ENCODE measurements around the gene ERN2.

Gene ERN2

DNA sequence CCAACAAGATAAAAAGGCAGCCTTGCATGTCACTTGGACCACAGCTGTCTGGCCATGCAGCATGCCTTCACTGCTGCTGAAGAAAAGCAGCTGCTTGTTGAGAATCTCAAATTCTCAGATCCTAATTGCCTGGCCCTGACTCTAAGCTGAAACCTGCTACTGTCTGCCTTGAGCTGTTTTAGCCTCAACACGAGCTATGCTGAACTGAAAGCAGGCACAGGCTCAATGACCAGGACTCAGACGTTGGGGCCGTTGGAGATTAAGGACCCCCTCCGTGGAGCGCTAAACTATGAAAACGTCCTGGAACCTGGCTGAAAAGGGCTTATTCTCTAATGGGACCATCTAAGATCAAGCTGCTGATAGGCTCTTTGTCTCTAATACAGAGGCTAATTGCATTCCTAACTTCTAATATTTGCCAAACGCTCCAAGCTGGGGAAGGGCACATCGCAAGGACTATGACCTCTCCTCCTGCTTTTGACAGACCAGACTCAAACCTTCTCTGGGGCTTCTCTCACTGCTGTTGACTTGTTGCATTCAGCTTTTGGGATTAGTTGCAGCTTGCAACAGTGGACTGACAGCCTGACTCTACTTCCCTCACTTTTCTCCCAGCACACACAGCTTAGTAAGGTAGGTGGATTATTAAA is 38.9 kb downstream of the ERN2 start:
- H3K4me3 ChIP-seq (ENCODE audit: low read depth, low read length) = no peak overlapping the region
- TF ChIP-seq, protein P1, sequence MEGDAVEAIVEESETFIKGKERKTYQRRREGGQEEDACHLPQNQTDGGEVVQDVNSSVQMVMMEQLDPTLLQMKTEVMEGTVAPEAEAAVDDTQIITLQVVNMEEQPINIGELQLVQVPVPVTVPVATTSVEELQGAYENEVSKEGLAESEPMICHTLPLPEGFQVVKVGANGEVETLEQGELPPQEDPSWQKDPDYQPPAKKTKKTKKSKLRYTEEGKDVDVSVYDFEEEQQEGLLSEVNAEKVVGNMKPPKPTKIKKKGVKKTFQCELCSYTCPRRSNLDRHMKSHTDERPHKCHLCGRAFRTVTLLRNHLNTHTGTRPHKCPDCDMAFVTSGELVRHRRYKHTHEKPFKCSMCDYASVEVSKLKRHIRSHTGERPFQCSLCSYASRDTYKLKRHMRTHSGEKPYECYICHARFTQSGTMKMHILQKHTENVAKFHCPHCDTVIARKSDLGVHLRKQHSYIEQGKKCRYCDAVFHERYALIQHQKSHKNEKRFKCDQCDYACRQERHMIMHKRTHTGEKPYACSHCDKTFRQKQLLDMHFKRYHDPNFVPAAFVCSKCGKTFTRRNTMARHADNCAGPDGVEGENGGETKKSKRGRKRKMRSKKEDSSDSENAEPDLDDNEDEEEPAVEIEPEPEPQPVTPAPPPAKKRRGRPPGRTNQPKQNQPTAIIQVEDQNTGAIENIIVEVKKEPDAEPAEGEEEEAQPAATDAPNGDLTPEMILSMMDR (IDR thresholded peaks at IDR 0.05; ENCODE audit: borderline replicate concordance, insufficient read depth, low read depth, low read length) = no peak

DNA sequence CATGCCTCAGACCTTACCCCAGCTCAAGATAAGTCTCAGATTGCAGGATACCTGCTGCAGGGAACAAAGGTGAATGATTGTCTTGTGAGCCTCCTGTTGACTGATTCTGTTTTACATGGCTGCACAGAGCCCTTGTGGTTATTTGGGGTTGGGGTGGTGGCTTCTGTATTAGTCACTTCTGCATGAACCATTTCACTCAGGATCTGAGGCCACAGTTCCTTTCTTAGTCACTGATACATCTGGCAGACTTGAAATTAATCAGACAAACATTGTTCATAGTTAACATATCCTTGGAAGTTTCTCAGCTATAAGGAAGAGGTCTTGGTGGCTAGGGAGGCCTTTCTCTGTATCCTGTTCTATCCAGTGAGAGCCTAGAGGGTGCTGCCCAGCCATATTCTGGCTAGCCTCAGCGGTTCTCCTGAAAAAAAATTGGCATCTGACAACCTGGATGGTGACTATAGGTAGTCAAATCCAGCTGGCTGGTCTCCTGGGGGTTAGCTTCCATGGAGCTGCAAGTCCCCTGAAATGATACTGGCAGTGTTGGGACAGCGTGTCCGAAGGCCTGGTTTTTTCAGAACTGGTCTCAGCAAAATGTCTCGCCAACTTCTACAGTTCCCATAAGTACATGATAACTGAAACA is 42.8 kb downstream of the ERN2 start:
- TF ChIP-seq, protein P1 (IDR thresholded peaks at IDR 0.05; ENCODE audit: borderline replicate concordance, insufficient read depth, low read depth, low read length) = no peak
- no peak overlapping the region for H3K4me3 ChIP-seq (ENCODE audit: low read depth, low read length)

DNA sequence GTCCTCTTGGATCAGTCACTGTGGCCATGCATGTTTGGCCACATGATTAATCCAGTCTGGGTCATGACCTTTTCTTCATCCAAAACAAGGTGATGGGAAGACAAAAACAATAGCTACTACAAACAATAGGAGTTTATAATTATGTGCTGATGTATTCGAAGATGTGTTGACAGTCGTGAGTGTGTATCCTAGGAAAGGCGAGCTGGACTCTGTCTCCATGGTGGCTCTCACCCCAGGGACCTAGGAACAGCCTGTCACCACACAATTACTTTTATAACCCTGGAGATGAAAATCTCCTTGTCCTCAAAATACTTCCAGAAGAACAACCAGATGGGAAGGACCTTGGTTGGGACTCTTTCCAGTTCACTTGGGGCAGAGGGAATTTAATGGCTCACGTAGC is 44.1 kb downstream of the ERN2 start:
- TF ChIP-seq, protein P1 (IDR thresholded peaks at IDR 0.05; ENCODE audit: borderline replicate concordance, insufficient read depth, low read depth, low read length) = no peak
- no peak overlapping the region for H3K4me3 ChIP-seq (ENCODE audit: low read depth, low read length)

DNA sequence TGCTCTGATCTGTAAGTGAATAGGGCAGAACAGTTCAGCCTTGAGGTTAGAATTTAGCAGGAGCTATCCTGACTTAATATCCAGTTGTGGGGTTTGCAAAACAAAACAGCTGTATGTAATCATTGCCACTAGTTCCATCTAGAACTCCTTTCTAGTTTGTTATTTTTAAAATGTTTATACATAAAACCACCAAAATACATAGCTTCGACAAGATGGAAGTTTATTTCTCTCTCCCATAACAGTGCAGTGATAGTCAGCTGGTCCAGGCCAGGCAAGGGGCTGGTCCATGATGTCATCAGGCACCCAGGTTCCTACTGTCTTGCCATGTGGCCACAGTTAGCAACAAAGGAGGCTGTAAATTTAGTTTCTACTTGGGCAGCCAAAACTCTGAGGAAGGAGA is 44.8 kb downstream of the ERN2 start:
- TF ChIP-seq, protein P1 (IDR thresholded peaks at IDR 0.05; ENCODE audit: borderline replicate concordance, insufficient read depth, low read depth, low read length) = no peak
- no peak overlapping the region for H3K4me3 ChIP-seq (ENCODE audit: low read depth, low read length)

DNA sequence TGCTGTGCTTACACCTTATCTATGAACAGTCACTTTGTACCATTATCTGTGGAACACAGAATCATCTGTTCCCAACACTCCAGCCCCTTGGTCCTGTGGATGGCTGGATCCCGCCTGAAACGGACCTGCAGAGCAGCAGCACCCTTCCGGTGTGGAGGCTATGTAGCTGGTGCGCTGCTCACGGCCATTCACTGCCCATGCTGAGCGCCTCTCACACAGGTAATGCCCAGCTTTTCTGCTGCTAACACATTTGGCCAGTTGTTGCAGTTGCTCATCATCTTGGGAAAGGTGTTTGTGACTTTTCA is 45.7 kb downstream of the ERN2 start:
- H3K4me3 ChIP-seq (ENCODE audit: low read depth, low read length) = no peak overlapping the region
- TF ChIP-seq, protein P1 (IDR thresholded peaks at IDR 0.05; ENCODE audit: borderline replicate concordance, insufficient read depth, low read depth, low read length) = no peak

DNA sequence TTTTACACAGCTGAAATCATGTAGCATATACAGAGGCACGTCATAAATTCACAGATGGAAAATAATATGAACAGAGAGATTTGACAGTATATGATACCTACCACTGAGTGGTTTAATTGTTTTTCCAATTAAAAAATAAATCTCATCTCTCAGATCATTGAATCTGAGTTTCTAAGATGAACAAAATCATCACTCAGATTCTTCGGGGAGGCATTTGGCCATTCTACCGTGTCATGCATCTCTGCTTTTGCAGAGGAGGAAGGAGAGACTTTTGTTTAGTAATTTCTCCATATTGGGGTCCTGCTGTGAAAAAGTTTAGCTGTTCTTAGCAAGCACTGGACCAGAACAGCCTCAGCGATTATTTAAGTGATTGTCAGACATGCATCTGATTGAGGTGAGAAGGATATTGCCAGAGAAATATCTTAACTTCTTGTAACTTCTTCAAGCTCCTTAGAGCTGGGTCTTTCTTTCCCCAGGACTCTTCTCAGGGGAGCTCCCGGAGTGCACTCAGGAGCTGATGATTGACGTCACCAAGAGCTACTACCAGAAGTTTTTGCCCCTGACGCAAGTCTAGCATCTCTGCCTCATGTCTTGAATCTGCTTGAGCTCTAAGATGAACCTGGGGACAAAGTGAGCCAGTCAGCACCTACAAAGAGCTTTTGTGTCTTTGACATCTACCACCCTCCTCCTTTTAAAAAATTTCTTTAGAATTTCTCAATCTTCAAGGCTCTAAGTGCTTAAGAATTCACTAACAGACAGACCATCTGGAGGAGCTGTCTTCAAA is 46.3 kb downstream of the ERN2 start:
- no peak overlapping the region for H3K4me3 ChIP-seq (ENCODE audit: low read depth, low read length)
- TF ChIP-seq, protein P1 (IDR thresholded peaks at IDR 0.05; ENCODE audit: borderline replicate concordance, insufficient read depth, low read depth, low read length) = no peak
